H9 (cell line): ENCODE measurements around the gene MMS19. TPM values are rescaled to one million over a fixed set of nuclear protein-coding genes. Genes with fewer than 3 reads are reported as not detected.

Experiments
- DNase-seq: peaks from one replicate; pipeline ENCODE4 v3.0.0-alpha.2; 2017
- H2AFZ ChIP-seq: one replicate; pipeline ENCODE4 v1.6.1; 2013; ENCODE audit warnings: mild to moderate bottlenecking, low read length, control low read depth, moderate library complexity
- H2AK5ac ChIP-seq: 2 replicates; pipeline ENCODE4 v1.6.1; 2013; ENCODE audit warnings: low read length, control low read depth, mixed read lengths; ENCODE audit not compliant: insufficient read length
- H2BK120ac ChIP-seq: one replicate; pipeline ENCODE4 v1.6.1; 2013; ENCODE audit warnings: low read depth, mild to moderate bottlenecking, low read length, control low read depth, inconsistent platforms; ENCODE audit not compliant: poor library complexity, severe bottlenecking
- H2BK12ac ChIP-seq: 2 replicates; pipeline ENCODE4 v1.6.1; 2013; ENCODE audit warnings: low read length, control low read depth, mixed read lengths, low read depth; ENCODE audit not compliant: insufficient read length
- H2BK15ac ChIP-seq: 2 replicates; pipeline ENCODE4 v1.6.1; 2013; ENCODE audit warnings: low read depth, low read length, control low read depth
- H2BK20ac ChIP-seq: one replicate; pipeline ENCODE4 v1.6.1; 2013; ENCODE audit warnings: low read depth, mild to moderate bottlenecking, low read length, control low read depth, inconsistent platforms; ENCODE audit not compliant: poor library complexity, severe bottlenecking
- H2BK5ac ChIP-seq: 2 replicates; pipeline ENCODE4 v1.6.1; 2013; ENCODE audit warnings: low read length, control low read depth, mixed read lengths; ENCODE audit not compliant: insufficient read length
- H3K14ac ChIP-seq: 2 replicates; pipeline ENCODE4 v1.6.1; 2013; ENCODE audit warnings: low read length, control low read depth; ENCODE audit not compliant: insufficient read depth
- H3K18ac ChIP-seq: 2 replicates; pipeline ENCODE4 v1.6.1; 2013; ENCODE audit warnings: low read depth, mild to moderate bottlenecking, mixed read lengths, low read length, control low read depth; ENCODE audit not compliant: insufficient read length
- H3K23ac ChIP-seq: 2 replicates; pipeline ENCODE4 v1.6.1; 2013; ENCODE audit warnings: low read length, control low read depth, mixed read lengths, low read depth; ENCODE audit not compliant: insufficient read length
- H3K23me2 ChIP-seq: 2 replicates; pipeline ENCODE4 v1.6.1; 2013; ENCODE audit warnings: low read depth, mild to moderate bottlenecking, mixed read lengths, low read length, control low read depth; ENCODE audit not compliant: insufficient read length, poor library complexity, severe bottlenecking
- H3K27ac ChIP-seq: 2 replicates; pipeline ENCODE4 v1.5.1; 2013; ENCODE audit warnings: low read length, control low read depth, mixed read lengths, low read depth; ENCODE audit not compliant: insufficient read length
- H3K27me3 ChIP-seq: 2 replicates; pipeline ENCODE4 v1.6.1; 2013; ENCODE audit warnings: low read length, control low read depth, inconsistent platforms; ENCODE audit not compliant: insufficient read depth
- H3K4ac ChIP-seq: 2 replicates; pipeline ENCODE4 v1.6.1; 2013; ENCODE audit warnings: low read depth, mild to moderate bottlenecking, control low read depth, inconsistent platforms, low read length, moderate library complexity
- H3K4me1 ChIP-seq: 2 replicates; pipeline ENCODE4 v1.6.1; 2013; ENCODE audit warnings: low read length, control low read depth, inconsistent platforms; ENCODE audit not compliant: insufficient read depth
- H3K4me2 ChIP-seq: 2 replicates; pipeline ENCODE4 v1.6.1; 2013; ENCODE audit warnings: low read length, control low read depth, mixed read lengths; ENCODE audit not compliant: insufficient read length, insufficient read depth
- H3K56ac ChIP-seq: 2 replicates; pipeline ENCODE4 v1.6.1; 2013; ENCODE audit warnings: low read depth, mild to moderate bottlenecking, mixed read lengths, low read length, control low read depth; ENCODE audit not compliant: insufficient read length
- H3K79me1 ChIP-seq: 2 replicates; pipeline ENCODE4 v1.6.1; 2013; ENCODE audit warnings: low read depth, mild to moderate bottlenecking, moderate library complexity, low read length, control low read depth, inconsistent platforms; ENCODE audit not compliant: insufficient read depth, poor library complexity, severe bottlenecking
- H3K79me2 ChIP-seq: 2 replicates; pipeline ENCODE4 v1.6.1; 2013; ENCODE audit warnings: low read length, control low read depth, inconsistent platforms; ENCODE audit not compliant: insufficient read depth
- H3K9ac ChIP-seq: 2 replicates; pipeline ENCODE4 v1.6.1; 2013; ENCODE audit warnings: low read length, control low read depth, mixed read lengths; ENCODE audit not compliant: insufficient read length; ENCODE audit errors: extremely low read depth
- H3K9me3 ChIP-seq: one replicate; pipeline ENCODE4 v1.6.1; 2013; ENCODE audit warnings: low read depth, low read length, inconsistent platforms; ENCODE audit not compliant: control insufficient read depth
- H3T11ph ChIP-seq: one replicate; pipeline ENCODE4 v1.6.1; 2013; ENCODE audit warnings: mild to moderate bottlenecking, low read length, control low read depth, inconsistent platforms
- H4K20me1 ChIP-seq: one replicate; pipeline ENCODE4 v1.6.1; 2013; ENCODE audit not compliant: control insufficient read depth, insufficient read length, insufficient read depth
- H4K5ac ChIP-seq: 2 replicates; pipeline ENCODE4 v1.6.1; 2013; ENCODE audit warnings: low read depth, mild to moderate bottlenecking, mixed read lengths, low read length, control low read depth; ENCODE audit not compliant: insufficient read length
- H4K8ac ChIP-seq: replicated peaks from 2 replicates; pipeline ENCODE4 v1.6.1; 2013; ENCODE audit warnings: low read length, control low read depth, mixed read lengths, low read depth; ENCODE audit not compliant: insufficient read length
- H4K91ac ChIP-seq: 2 replicates; pipeline ENCODE4 v1.6.1; 2013; ENCODE audit warnings: low read depth, mild to moderate bottlenecking, moderate library complexity, mixed read lengths, low read length, control low read depth; ENCODE audit not compliant: insufficient read length
- H3K27ac Mint-ChIP-seq, 3 experiments: 2 replicates in 2 of 3; 3 replicates in 1 of 3; pipeline ENCODE4 v1.8.0; 2020 to 2021; ENCODE audit warnings: mixed read lengths in 3 of 3, mild to moderate bottlenecking in 1 of 3, moderate library complexity in 1 of 3
- H3K27me3 Mint-ChIP-seq: 2 replicates; pipeline ENCODE4 v1.8.0; 2021; ENCODE audit warnings: low read depth, mild to moderate bottlenecking, moderate library complexity, mixed read lengths
- H3K36me3 Mint-ChIP-seq, 3 experiments: 2 replicates in 2 of 3; 3 replicates in 1 of 3; pipeline ENCODE4 v1.8.0; 2020 to 2021; ENCODE audit warnings: low read depth in 3 of 3, mixed read lengths in 3 of 3; ENCODE audit not compliant: insufficient read depth in 1 of 3
- H3K4me1 Mint-ChIP-seq, 2 experiments: 2 replicates each; pipeline ENCODE4 v1.8.0; 2020; ENCODE audit warnings: mixed read lengths in 2 of 2
- H3K4me3 Mint-ChIP-seq, 2 experiments: 2 replicates in 1 of 2; 3 replicates in 1 of 2; pipeline ENCODE4 v1.8.0; 2020 to 2021; ENCODE audit warnings: mild to moderate bottlenecking in 2 of 2, mixed read lengths in 2 of 2, moderate library complexity in 1 of 2
- H3K9me3 Mint-ChIP-seq, 2 experiments: 2 replicates in 1 of 2; 3 replicates in 1 of 2; pipeline ENCODE4 v1.8.0; 2020; ENCODE audit warnings: mild to moderate bottlenecking in 2 of 2, mixed read lengths in 2 of 2, moderate library complexity in 1 of 2
- CTCF ChIP-seq: fragments of 200-600 bp; sonication (generic); conservative IDR thresholded peaks from 3 replicates; pipeline ENCODE4 v1.8.0; 2021; ENCODE audit warnings: antibody characterized with exemption, mild to moderate bottlenecking
- WGBS: extraction: QIAGEN DNeasy Blood & Tissue Kit; methylation state at CpG from one replicate; pipeline ENCODE4 v1.1.7; 2013; ENCODE audit warnings: missing lambda C conversion rate, low lambda C conversion rate, mixed read lengths; ENCODE audit not compliant: insufficient read length; ENCODE audit errors: extremely low coverage; 5-methylcytosine and 5-hydroxymethylcytosine counted together
- total RNA-seq: library from RNA; stranded (reverse); gene quantifications from 2 replicates; pipeline ENCODE4 v1.2.1, GENCODE V29; 2021

MMS19 gene
- total RNA-seq, 1 experiment from 2014 or later: 102 TPM

DNA sequence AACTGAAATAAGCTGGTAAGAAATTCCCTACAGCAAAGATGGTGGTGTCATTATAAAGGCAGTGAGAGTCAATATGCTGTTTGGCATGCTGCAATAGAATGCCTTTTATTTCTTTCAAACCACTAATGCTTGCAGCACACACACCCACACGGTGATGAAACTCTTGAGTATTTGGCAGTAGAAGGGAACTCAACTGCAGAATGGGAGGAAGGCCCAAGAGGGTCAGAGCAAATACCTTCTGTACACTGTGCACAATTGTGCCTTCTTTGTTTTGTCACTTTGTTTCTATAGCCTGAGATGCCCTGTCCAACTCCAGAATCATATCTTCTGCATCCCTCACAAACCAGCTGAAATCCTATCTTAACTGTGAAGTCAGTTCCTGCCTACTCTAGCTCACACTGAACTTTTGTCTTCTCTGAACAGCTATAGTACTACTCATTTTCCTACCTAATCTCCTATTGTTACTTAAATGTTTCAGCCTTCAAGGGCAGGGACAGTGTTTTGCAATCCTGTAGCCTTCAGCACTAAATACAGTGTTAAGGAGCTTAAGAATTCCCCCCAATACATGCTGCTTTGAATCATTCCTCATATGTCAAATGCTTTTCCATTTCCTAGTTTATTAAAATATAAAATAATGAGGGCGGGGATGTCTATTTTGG, 22.2 kb downstream of the MMS19 start:
- peaks cover 44 to 76% (median 70%) of the 10 kb centered on the region in 3 experiments for H3K36me3 Mint-ChIP-seq
- Histone ChIP-seq H3T11ph (no peak overlapping the region), H3K23me2 (no peaks in the 10 kb centered on the region), H3K27me3 (no peaks in the 10 kb centered on the region), H3K27ac (no peak overlapping the region), H3K9me3 (no peaks in the 10 kb centered on the region), H2BK120ac (no peak overlapping the region), H3K14ac (no peak overlapping the region), H3K4me1 (peaks cover 4% of the 10 kb centered on the region; the same call in 1 of the 2 replicates), H4K91ac (no peak overlapping the region), H4K20me1 (no peaks in the 10 kb centered on the region), H2BK20ac (no peak overlapping the region), H3K23ac (no peak overlapping the region), H3K18ac (no peak overlapping the region), H2BK12ac (no peak overlapping the region), H3K56ac (no peak overlapping the region), H2AK5ac (no peak overlapping the region), H3K4ac (no peak overlapping the region), H4K5ac (no peak overlapping the region), H3K79me2 (no peaks in the 10 kb centered on the region), H3K4me2 (no peak overlapping the region), H2BK15ac (no peak overlapping the region), H3K9ac (peak overlapping the region; percentile 34), H4K8ac (no peak overlapping the region), H2AFZ (no peak overlapping the region), H3K79me1 (no peaks in the 10 kb centered on the region), H2BK5ac (no peak overlapping the region)
- no peak overlapping the region for H3K4me3 Mint-ChIP-seq
- H3K9me3 Mint-ChIP-seq: no peaks in the 10 kb centered on the region
- no peaks in the 10 kb centered on the region for H3K27me3 Mint-ChIP-seq
- H3K27ac Mint-ChIP-seq: 0 out of 7 replicates have a peak overlapping the region, but pooled peaks of 1 of the 3 experiments have one; percentile 16
- WGBS: no CpG with 5 or more reads among the region's 2 CpGs
- DNase-seq: no peak
- H3K4me1 Mint-ChIP-seq: peaks cover 18 to 23% of the 10 kb centered on the region in 2 experiments
- TF ChIP-seq CTCF: no peak
